Astrocyte (in vitro differentiated cells and primary cell): ENCODE data around the gene ANO7. TPM values are rescaled to one million over a fixed set of nuclear protein-coding genes. Genes with fewer than 3 reads are reported as not detected.

ENCODE experiments used
- DNase-seq: peaks from one replicate; pipeline ENCODE4 v3.0.0-alpha.2; 2010; ENCODE audit warnings: low read depth
- FAIRE-seq: peaks from 2 replicates; lab custom pipeline; 2011; peaks lifted over from hg19 to GRCh38; lab: Jason Lieb, UNC
- H2AFZ ChIP-seq: 2 replicates; pipeline ENCODE4 v1.6.0; 2012; ENCODE audit warnings: low read depth, low read length, inconsistent platforms
- H3K27ac ChIP-seq: 2 replicates; pipeline ENCODE4 v1.5.1; 2011; ENCODE audit warnings: low read depth, low read length, inconsistent platforms
- H3K27me3 ChIP-seq: 2 replicates; pipeline ENCODE4 v1.6.0; 2011; ENCODE audit warnings: low read length, inconsistent platforms; ENCODE audit not compliant: insufficient read depth
- H3K36me3 ChIP-seq: 2 replicates; pipeline ENCODE4 v1.5.1; 2011; ENCODE audit warnings: low read length, inconsistent platforms; ENCODE audit not compliant: insufficient read depth
- H3K4me1 ChIP-seq: 2 replicates; pipeline ENCODE4 v1.5.1; 2011; ENCODE audit warnings: low read length, inconsistent platforms; ENCODE audit not compliant: insufficient read depth
- H3K4me2 ChIP-seq: 2 replicates; pipeline ENCODE4 v1.6.0; 2012; ENCODE audit warnings: low read length, inconsistent platforms
- H3K4me3 ChIP-seq: 2 replicates; pipeline ENCODE4 v1.5.1; 2011; ENCODE audit warnings: low read depth, mild to moderate bottlenecking, low read length, inconsistent platforms; ENCODE audit not compliant: insufficient read depth
- H3K79me2 ChIP-seq: 2 replicates; pipeline ENCODE4 v1.6.0; 2012; ENCODE audit warnings: mild to moderate bottlenecking, low read length, inconsistent platforms; ENCODE audit not compliant: insufficient read depth
- H3K9ac ChIP-seq: 2 replicates; pipeline ENCODE4 v1.6.0; 2012; ENCODE audit warnings: mild to moderate bottlenecking, low read length, inconsistent platforms
- H3K9me3 ChIP-seq: 2 replicates; pipeline ENCODE4 v1.5.1; 2012; ENCODE audit warnings: low read depth, mild to moderate bottlenecking, low read length, inconsistent platforms; ENCODE audit not compliant: insufficient read depth
- H4K20me1 ChIP-seq: 2 replicates; pipeline ENCODE4 v1.6.0; 2012; ENCODE audit warnings: low read length, inconsistent platforms; ENCODE audit not compliant: insufficient read depth
- H3K27ac Mint-ChIP-seq: one replicate; pipeline ENCODE4 v1.8.0; 2021; ENCODE audit warnings: mild to moderate bottlenecking, mixed read lengths; ENCODE audit not compliant: unreplicated experiment
- H3K27me3 Mint-ChIP-seq: one replicate; pipeline ENCODE4 v1.8.0; 2021; ENCODE audit warnings: low read depth, mixed read lengths; ENCODE audit not compliant: unreplicated experiment
- H3K36me3 Mint-ChIP-seq: one replicate; pipeline ENCODE4 v1.8.0; 2021; ENCODE audit warnings: low read depth, mixed read lengths; ENCODE audit not compliant: unreplicated experiment
- H3K4me1 Mint-ChIP-seq: one replicate; pipeline ENCODE4 v1.8.0; 2021; ENCODE audit warnings: low read depth, mixed read lengths; ENCODE audit not compliant: unreplicated experiment
- H3K4me3 Mint-ChIP-seq: one replicate; pipeline ENCODE4 v1.8.0; 2021; ENCODE audit warnings: mild to moderate bottlenecking, moderate library complexity, mixed read lengths; ENCODE audit not compliant: unreplicated experiment
- H3K9me3 Mint-ChIP-seq: one replicate; pipeline ENCODE4 v1.8.0; 2021; ENCODE audit warnings: mild to moderate bottlenecking, mixed read lengths; ENCODE audit not compliant: unreplicated experiment
- EZH2 ChIP-seq: IDR thresholded peaks from 2 replicates; pipeline ENCODE4 v1.6.1; 2012; ENCODE audit warnings: mild to moderate bottlenecking, low read length, inconsistent platforms; ENCODE audit not compliant: insufficient read depth
- total RNA-seq: library from RNA; stranded (reverse); gene quantifications from 2 replicates; pipeline ENCODE4 v1.2.1, GENCODE V29; 2021
- TF ChIP-seq, protein P1 (sequence below): IDR thresholded peaks from 2 replicates; pipeline ENCODE4 v1.5.1; 2011; ENCODE audit warnings: low read depth, mild to moderate bottlenecking, inconsistent platforms, low read length, moderate library complexity; ENCODE audit not compliant: insufficient read depth

ANO7 gene
- total RNA-seq, 1 donor from 2014 or later = 7.1 TPM

DNA sequence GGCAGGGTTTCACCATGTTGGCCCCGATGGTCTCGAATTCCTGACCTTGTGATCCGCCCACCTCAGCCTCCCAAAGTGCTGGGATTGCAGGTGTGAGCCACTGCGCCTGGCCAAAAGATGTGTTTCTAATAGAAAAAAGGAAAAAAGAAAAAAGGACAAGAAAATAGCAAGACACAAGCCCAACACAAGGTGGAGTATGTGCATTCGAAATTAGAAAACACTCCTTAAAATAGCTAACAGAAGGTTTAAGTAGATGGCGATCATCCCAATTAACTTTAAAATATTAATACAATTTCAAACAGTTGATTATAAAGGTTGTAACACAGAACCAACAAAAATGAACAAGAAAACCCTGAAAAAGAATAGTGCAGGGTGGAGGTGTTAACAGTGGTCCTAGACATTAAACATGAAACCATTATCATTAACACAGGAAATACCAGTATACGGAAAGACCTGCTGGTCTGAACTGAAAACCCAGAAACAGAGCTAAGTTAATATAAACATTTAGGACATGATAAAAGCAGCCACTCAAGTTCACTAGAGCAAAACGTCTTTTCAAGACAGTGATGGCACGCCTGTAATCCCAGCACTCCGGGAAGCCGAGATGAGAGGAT is 69.0 kb downstream of the ANO7 start:
- no peaks in the 10 kb centered on the region for H3K4me1 ChIP-seq
- H3K79me2 ChIP-seq = peaks cover 89% of the 10 kb centered on the region
- no peak overlapping the region for H3K4me2 ChIP-seq
- peaks cover 50% of the 10 kb centered on the region for H3K36me3 Mint-ChIP-seq
- no peak overlapping the region for H2AFZ ChIP-seq
- no peaks in the 10 kb centered on the region for H3K9me3 ChIP-seq
- no peak for FAIRE-seq
- no peaks in the 10 kb centered on the region for H3K27me3 ChIP-seq
- H3K9me3 Mint-ChIP-seq = no peaks in the 10 kb centered on the region
- no peaks in the 10 kb centered on the region for H3K27me3 Mint-ChIP-seq
- H3K4me3 Mint-ChIP-seq = no peak overlapping the region
- no peak for DNase-seq
- H3K9ac ChIP-seq = no peak overlapping the region
- peaks cover 82% of the 10 kb centered on the region for H3K36me3 ChIP-seq
- peaks cover 100% of the 10 kb centered on the region for H4K20me1 ChIP-seq
- no peak overlapping the region for H3K27ac Mint-ChIP-seq
- TF ChIP-seq EZH2 = no peak
- TF ChIP-seq, protein P1, sequence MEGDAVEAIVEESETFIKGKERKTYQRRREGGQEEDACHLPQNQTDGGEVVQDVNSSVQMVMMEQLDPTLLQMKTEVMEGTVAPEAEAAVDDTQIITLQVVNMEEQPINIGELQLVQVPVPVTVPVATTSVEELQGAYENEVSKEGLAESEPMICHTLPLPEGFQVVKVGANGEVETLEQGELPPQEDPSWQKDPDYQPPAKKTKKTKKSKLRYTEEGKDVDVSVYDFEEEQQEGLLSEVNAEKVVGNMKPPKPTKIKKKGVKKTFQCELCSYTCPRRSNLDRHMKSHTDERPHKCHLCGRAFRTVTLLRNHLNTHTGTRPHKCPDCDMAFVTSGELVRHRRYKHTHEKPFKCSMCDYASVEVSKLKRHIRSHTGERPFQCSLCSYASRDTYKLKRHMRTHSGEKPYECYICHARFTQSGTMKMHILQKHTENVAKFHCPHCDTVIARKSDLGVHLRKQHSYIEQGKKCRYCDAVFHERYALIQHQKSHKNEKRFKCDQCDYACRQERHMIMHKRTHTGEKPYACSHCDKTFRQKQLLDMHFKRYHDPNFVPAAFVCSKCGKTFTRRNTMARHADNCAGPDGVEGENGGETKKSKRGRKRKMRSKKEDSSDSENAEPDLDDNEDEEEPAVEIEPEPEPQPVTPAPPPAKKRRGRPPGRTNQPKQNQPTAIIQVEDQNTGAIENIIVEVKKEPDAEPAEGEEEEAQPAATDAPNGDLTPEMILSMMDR = no peak
- H3K4me1 Mint-ChIP-seq = peaks cover 9% of the 10 kb centered on the region
- no peak overlapping the region for H3K27ac ChIP-seq
- no peak overlapping the region for H3K4me3 ChIP-seq

DNA sequence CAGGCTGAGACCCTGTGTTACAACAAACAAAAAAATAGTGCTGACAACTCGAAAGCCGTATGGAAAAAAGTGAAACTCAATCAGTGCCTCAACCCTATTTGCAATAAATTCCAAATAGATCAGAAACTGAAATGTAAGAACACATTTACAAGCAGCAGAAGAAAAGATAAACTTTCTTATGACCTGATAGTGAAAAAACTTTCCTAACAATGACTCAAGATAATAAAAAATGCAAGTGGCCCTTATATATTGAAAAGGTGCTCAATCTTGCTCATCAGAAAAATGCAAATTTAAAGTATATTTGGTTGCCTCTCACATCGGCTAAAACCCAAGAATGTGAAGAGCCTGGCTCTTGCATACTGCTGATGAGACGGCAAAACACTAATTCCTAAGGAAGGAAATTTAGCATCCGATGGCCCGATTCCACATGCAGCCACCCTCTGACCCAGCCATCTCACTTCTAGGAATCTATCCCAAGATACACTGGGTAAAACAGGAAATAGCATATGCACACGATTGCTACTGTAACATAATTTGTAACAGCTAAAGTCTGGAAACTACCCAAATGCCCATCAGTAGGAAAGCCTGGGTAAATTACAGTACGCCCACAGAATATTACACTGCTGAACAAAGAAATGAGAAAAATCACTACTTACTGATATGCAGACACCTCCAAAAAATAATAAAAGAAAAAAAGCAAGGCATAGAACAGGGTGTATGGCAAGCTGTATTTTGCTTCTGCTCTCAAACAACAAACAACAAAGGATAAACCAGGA is 70.2 kb downstream of the ANO7 start:
- FAIRE-seq (no peak), DNase-seq (no peak)
- no peak overlapping the region for H2AFZ ChIP-seq
- H3K4me1 Mint-ChIP-seq = peaks cover 9% of the 10 kb centered on the region
- peaks cover 82% of the 10 kb centered on the region for H3K36me3 ChIP-seq
- TF ChIP-seq EZH2 = no peak
- TF ChIP-seq, protein P1 = no peak
- no peaks in the 10 kb centered on the region for H3K9me3 Mint-ChIP-seq
- no peak overlapping the region for H3K4me2 ChIP-seq
- H3K4me1 ChIP-seq = no peaks in the 10 kb centered on the region
- H3K36me3 Mint-ChIP-seq = peaks cover 49% of the 10 kb centered on the region
- H3K27ac ChIP-seq = no peak overlapping the region
- H3K27me3 Mint-ChIP-seq = no peaks in the 10 kb centered on the region
- H4K20me1 ChIP-seq = peaks cover 100% of the 10 kb centered on the region
- H3K4me3 Mint-ChIP-seq = no peak overlapping the region
- no peak overlapping the region for H3K4me3 ChIP-seq
- peaks cover 89% of the 10 kb centered on the region for H3K79me2 ChIP-seq
- H3K9ac ChIP-seq = no peak overlapping the region
- no peaks in the 10 kb centered on the region for H3K27me3 ChIP-seq
- no peaks in the 10 kb centered on the region for H3K9me3 ChIP-seq
- no peak overlapping the region for H3K27ac Mint-ChIP-seq

DNA sequence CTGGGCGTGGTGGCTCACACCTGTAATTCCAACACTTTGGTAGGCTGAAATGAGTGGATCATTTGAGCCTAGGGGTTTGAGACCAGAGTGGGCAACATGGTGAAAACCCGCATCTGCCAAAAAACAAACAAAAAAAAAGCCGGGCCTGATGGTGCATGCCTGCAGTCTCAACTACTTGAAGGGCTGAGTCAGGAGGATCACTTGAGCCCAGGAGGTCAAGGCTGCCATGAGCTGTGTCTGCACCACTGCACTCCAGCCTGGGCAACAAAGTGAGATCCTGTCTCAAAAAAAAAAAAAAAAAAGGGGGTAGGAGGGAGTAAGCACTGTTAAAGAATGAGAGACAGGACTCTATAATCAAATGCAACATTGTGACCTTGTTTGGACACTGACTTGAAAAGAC is 72.4 kb downstream of the ANO7 start:
- Histone ChIP-seq H3K4me1 (no peaks in the 10 kb centered on the region), H3K27ac (no peak overlapping the region), H3K27me3 (no peaks in the 10 kb centered on the region), H3K9ac (no peak overlapping the region), H3K4me2 (no peak overlapping the region), H4K20me1 (peaks cover 97% of the 10 kb centered on the region), H3K4me3 (no peak overlapping the region), H3K36me3 (peaks cover 77% of the 10 kb centered on the region), H2AFZ (no peak overlapping the region), H3K9me3 (no peaks in the 10 kb centered on the region), H3K79me2 (peaks cover 93% of the 10 kb centered on the region)
- no peak for TF ChIP-seq EZH2
- no peak overlapping the region for H3K27ac Mint-ChIP-seq
- DNase-seq (no peak), FAIRE-seq (no peak)
- H3K4me1 Mint-ChIP-seq = peaks cover 9% of the 10 kb centered on the region
- no peaks in the 10 kb centered on the region for H3K27me3 Mint-ChIP-seq
- no peaks in the 10 kb centered on the region for H3K9me3 Mint-ChIP-seq
- H3K36me3 Mint-ChIP-seq = peaks cover 40% of the 10 kb centered on the region
- H3K4me3 Mint-ChIP-seq = no peak overlapping the region
